H1 (cell line): ENCODE results near the gene DNAJB6. TPM values are rescaled to one million over a fixed set of nuclear protein-coding genes. Genes with fewer than 3 reads are reported as not detected.

Experiments
- CTCF ChIA-PET: fragments of 300-600 bp; sonication (Branson Sonifier 250); formaldehyde crosslinking; loops from one replicate; lab custom pipeline; 2021; ENCODE audit not compliant: partially characterized antibody; lab: Charles Lee
- POLR2A ChIA-PET: fragments of 300-600 bp; sonication (Branson Sonifier 250); formaldehyde crosslinking; loops from one replicate; lab custom pipeline; 2021; ENCODE audit warnings: inconsistent platforms; ENCODE audit not compliant: partially characterized antibody; lab: Charles Lee
- DNase-seq, 2 experiments: peaks; one replicate each; pipeline versions ENCODE4 v3.0.0 to v3.0.0-alpha.2; 2010 to 2022; ENCODE audit warnings: low spot score in 2 of 2, low read depth in 1 of 2, mixed read lengths in 1 of 2
- FAIRE-seq: peaks from 2 replicates; lab custom pipeline; 2011; peaks lifted over from hg19 to GRCh38; lab: Jason Lieb, UNC
- H2AFZ ChIP-seq: 2 replicates; pipeline ENCODE4 v1.8.1; 2012; ENCODE audit warnings: low read length, inconsistent platforms
- H2AK5ac ChIP-seq: 2 replicates; pipeline ENCODE4 v1.6.1; 2013; ENCODE audit warnings: low read depth, low read length
- H2BK120ac ChIP-seq: replicated peaks from 2 replicates; pipeline ENCODE3; 2013; ENCODE audit warnings: low read depth, low read length, inconsistent platforms
- H2BK12ac ChIP-seq: 2 replicates; pipeline ENCODE4 v1.6.1; 2013; ENCODE audit warnings: low read depth, low read length
- H2BK15ac ChIP-seq: 2 replicates; pipeline ENCODE4 v1.6.1; 2013; ENCODE audit warnings: low read length
- H2BK20ac ChIP-seq: 2 replicates; pipeline ENCODE4 v1.6.1; 2013; ENCODE audit warnings: low read length
- H2BK5ac ChIP-seq: 2 replicates; pipeline ENCODE4 v1.6.1; 2013; ENCODE audit warnings: low read depth, low read length
- H3K14ac ChIP-seq: 2 replicates; pipeline ENCODE4 v1.6.1; 2013; ENCODE audit warnings: inconsistent platforms; ENCODE audit not compliant: insufficient read length
- H3K18ac ChIP-seq: 2 replicates; pipeline ENCODE4 v1.6.1; 2013; ENCODE audit warnings: low read length; ENCODE audit errors: extremely low read depth
- H3K23ac ChIP-seq: 2 replicates; pipeline ENCODE4 v1.6.1; 2013; ENCODE audit warnings: inconsistent platforms; ENCODE audit not compliant: insufficient read length
- H3K23me2 ChIP-seq: 2 replicates; pipeline ENCODE4 v1.6.1; 2013; ENCODE audit warnings: low read depth, low read length
- H3K27ac ChIP-seq: 2 replicates; pipeline ENCODE4 v1.6.1; 2011; ENCODE audit warnings: low read depth, low read length, inconsistent platforms
- H3K27me3 ChIP-seq, 4 experiments: replicated peaks in 1 of 4; 1 replicate in 1 of 4; 2 replicates in 3 of 4; pipeline versions ENCODE4 v1.6.1 to v1.8.1; 2011 to 2013; ENCODE audit warnings: low read length in 3 of 4, mild to moderate bottlenecking in 3 of 4, inconsistent platforms in 2 of 4, mixed read lengths in 2 of 4, moderate library complexity in 1 of 4; ENCODE audit not compliant: control insufficient read depth in 3 of 4, insufficient read depth in 3 of 4; ENCODE audit errors: extremely low read depth in 1 of 4
- H3K36me3 ChIP-seq, 4 experiments: 2 replicates each; pipeline versions ENCODE4 v1.6.1 to v1.8.1; 2011 to 2013; ENCODE audit warnings: mild to moderate bottlenecking in 4 of 4, low read length in 3 of 4, moderate library complexity in 2 of 4, control low read depth in 1 of 4, inconsistent platforms in 1 of 4; ENCODE audit not compliant: insufficient read depth in 4 of 4, control insufficient read depth in 2 of 4
- H3K4ac ChIP-seq: replicated peaks from 2 replicates; pipeline ENCODE3; 2013; ENCODE audit warnings: low read length, low read depth, mixed read lengths, inconsistent platforms; ENCODE audit not compliant: insufficient read length
- H3K4me1 ChIP-seq, 4 experiments: replicated peaks in 1 of 4; 1 replicate in 1 of 4; 2 replicates in 3 of 4; pipeline versions ENCODE4 v1.6.1 to v1.8.1; 2011 to 2013; ENCODE audit warnings: low read length in 3 of 4, inconsistent platforms in 2 of 4, mixed read lengths in 1 of 4; ENCODE audit not compliant: insufficient read depth in 4 of 4, control insufficient read depth in 3 of 4
- H3K4me2 ChIP-seq, 2 experiments: 2 replicates each; pipeline versions ENCODE4 v1.6.1 to v1.8.1; 2011 to 2013; ENCODE audit warnings: low read depth in 2 of 2, low read length in 2 of 2, control low read depth in 1 of 2, inconsistent platforms in 1 of 2, mild to moderate bottlenecking in 1 of 2; ENCODE audit not compliant: insufficient read depth in 1 of 2
- H3K4me3 ChIP-seq, 4 experiments: fragments of 200-600, 300-600 bp in 1 of 4; sonication (generic), shearing (Covaris generic), sonication (Bioruptor Twin) in 1 of 4; 2 replicates each; pipeline versions ENCODE4 v1.5.1 to v1.8.1; 2011 to 2016; ENCODE audit warnings: low read length in 4 of 4, low read depth in 3 of 4, control low read depth in 2 of 4, inconsistent platforms in 2 of 4, mild to moderate bottlenecking in 2 of 4, mixed read lengths in 1 of 4, moderate library complexity in 1 of 4; ENCODE audit not compliant: insufficient read depth in 2 of 4; ENCODE audit errors: extremely low read depth in 1 of 4
- H3K56ac ChIP-seq: replicated peaks from 2 replicates; pipeline ENCODE3; 2013; ENCODE audit warnings: low read depth, mild to moderate bottlenecking, mixed read lengths, low read length, inconsistent platforms; ENCODE audit not compliant: insufficient read length
- H3K79me1 ChIP-seq: 2 replicates; pipeline ENCODE4 v1.6.1; 2013; ENCODE audit warnings: low read depth, low read length, control low read depth
- H3K79me2 ChIP-seq, 2 experiments: 2 replicates each; pipeline versions ENCODE4 v1.6.1 to v1.8.1; 2012 to 2013; ENCODE audit warnings: low read length in 2 of 2, mild to moderate bottlenecking in 2 of 2, inconsistent platforms in 1 of 2; ENCODE audit not compliant: insufficient read depth in 2 of 2, control insufficient read depth in 1 of 2
- H3K9ac ChIP-seq, 4 experiments: replicated peaks in 1 of 4; 1 replicate in 1 of 4; 2 replicates in 3 of 4; pipeline versions ENCODE4 v1.6.1 to v1.8.1; 2011 to 2013; ENCODE audit warnings: low read depth in 3 of 4, low read length in 3 of 4, control low read depth in 2 of 4, mild to moderate bottlenecking in 2 of 4, moderate library complexity in 2 of 4, inconsistent platforms in 1 of 4; ENCODE audit errors: extremely low read depth in 1 of 4
- H3K9me3 ChIP-seq, 2 experiments: 2 replicates each; pipeline versions ENCODE4 v1.6.1 to v1.8.1; 2012 to 2013; ENCODE audit warnings: mild to moderate bottlenecking in 2 of 2, moderate library complexity in 2 of 2, control low read depth in 1 of 2, inconsistent platforms in 1 of 2, low read depth in 1 of 2, low read length in 1 of 2, mixed read lengths in 1 of 2; ENCODE audit not compliant: insufficient read depth in 2 of 2
- H4K20me1 ChIP-seq, 2 experiments: replicated peaks in 1 of 2; 2 replicates each; pipeline versions ENCODE3 to v1.8.1; 2011 to 2013; ENCODE audit warnings: inconsistent platforms in 2 of 2, low read length in 2 of 2, mild to moderate bottlenecking in 1 of 2; ENCODE audit not compliant: insufficient read depth in 2 of 2, control insufficient read depth in 1 of 2
- H4K5ac ChIP-seq: 2 replicates; pipeline ENCODE4 v1.6.1; 2013; ENCODE audit warnings: low read length, low read depth, mixed read lengths, inconsistent platforms; ENCODE audit not compliant: insufficient read length
- H4K8ac ChIP-seq: 2 replicates; pipeline ENCODE4 v1.8.0; 2013; ENCODE audit warnings: mild to moderate bottlenecking, moderate library complexity, low read length, inconsistent platforms; ENCODE audit not compliant: insufficient read depth; ENCODE audit errors: extremely low read depth
- H4K91ac ChIP-seq: replicated peaks from 2 replicates; pipeline ENCODE3; 2013; ENCODE audit warnings: low read length, mixed read lengths, inconsistent platforms; ENCODE audit not compliant: insufficient read length
- KDM5A ChIP-seq: fragments of 200-600 bp; IDR thresholded peaks from 2 replicates; pipeline ENCODE4 v1.7.1; 2012; ENCODE audit warnings: mild to moderate bottlenecking, low read length, inconsistent platforms, mixed read lengths
- TAF1 ChIP-seq: IDR thresholded peaks from 2 replicates; pipeline ENCODE4 v1.6.1; 2011; ENCODE audit warnings: mild to moderate bottlenecking, low read depth, low read length
- WGBS, 2 experiments: shearing (Covaris generic) in 1 of 2; methylation state at CpG; one replicate each; pipeline versions ENCODE4 v1.1.6 to v1.1.7; 2013 to 2015; ENCODE audit warnings: low lambda C conversion rate in 2 of 2, mixed read lengths in 2 of 2, inconsistent platforms in 1 of 2, low coverage in 1 of 2, missing lambda C conversion rate in 1 of 2; ENCODE audit not compliant: insufficient replicate concordance in 2 of 2, insufficient coverage in 1 of 2, insufficient read length in 1 of 2; ENCODE audit errors: extremely low coverage in 1 of 2, missing lambda C conversion rate in 1 of 2; 5-methylcytosine and 5-hydroxymethylcytosine counted together
- polyA plus RNA-seq, 7 experiments: library from polyadenylated mRNA; depleted of rRNA in 3 of 7; stranded (reverse) in 5 of 7; unstranded in 2 of 7; fragments of >200 nt in 5 of 7; fragments of 200-250 nt in 2 of 7; gene quantifications; 1 replicate in 5 of 7; 2 replicates in 1 of 7; 4 replicates in 1 of 7; pipeline versions ENCODE4 v1.2.1 to v1.2.3, GENCODE V29; 2011 to 2013; ENCODE audit warnings: missing spikeins in 2 of 7, mixed read lengths in 2 of 7
- total RNA-seq: library from RNA; stranded (reverse); fragmentation: NEBNext Ultra II Directional; extraction: Animal tissue kit (Norgen Biotek cat#: 25700); gene quantifications from 2 replicates; pipeline ENCODE4 v1.2.1, GENCODE V29; 2021

Gene DNAJB6
- total and polyA plus RNA-seq, 2 of the 8 experiments (the other 6 are each of a cell fraction or from before 2014, with no cell fraction given): 166 to 295 TPM

GRCh38 chr7:157429001-157429679 lies 92.3 kb downstream of the DNAJB6 start:
- Histone ChIP-seq H3K27ac (no peak overlapping the region), H3K18ac (no peak overlapping the region), H4K91ac (no peak overlapping the region), H4K5ac (no peak overlapping the region), H3K4me1 (peaks cover 0 to 11% (median 7%) of the 10 kb centered on the region in 4 experiments; a peak in 6 of 7 replicates), H3K4me2 (no peak overlapping the region), H2AFZ (no peak overlapping the region), H3K23me2 (peaks cover 9% of the 10 kb centered on the region), H2BK120ac (no peak overlapping the region), H3K56ac (no peak overlapping the region), H4K8ac (no peak overlapping the region), H2AK5ac (no peak overlapping the region), H3K79me1 (no peaks in the 10 kb centered on the region), H3K23ac (no peak overlapping the region), H3K36me3 (no peaks in the 10 kb centered on the region), H3K14ac (no peak overlapping the region), H3K9me3 (no peaks in the 10 kb centered on the region; a peak in 1 of 4 replicates), H3K79me2 (no peaks in the 10 kb centered on the region), H2BK20ac (no peak overlapping the region), H4K20me1 (peaks cover 1 to 7% of the 10 kb centered on the region in 2 experiments), H2BK5ac (no peak overlapping the region), H2BK12ac (no peak overlapping the region), H3K4ac (no peak overlapping the region), H3K4me3 (no peak overlapping the region), H3K9ac (no peak overlapping the region), H3K27me3 (no peaks in the 10 kb centered on the region), H2BK15ac (no peak overlapping the region)
- FAIRE-seq (no peak), DNase-seq (no peak)
- ChIA-PET POLR2A (no interaction called here), CTCF (interaction anchor here (0.7 to 1.0 kb wide), 2 partner anchors 45 to 155 kb away, joined by 3 to 7 read pairs; no protein-coding TSS in a partner anchor)
- no peak for TF ChIP-seq TAF1
- no peak for TF ChIP-seq KDM5A
- WGBS, 2 experiments: 88% methylated on average over 15 of the region's 15 CpGs; no CpG with 5 or more reads in 1 of the 2 experiments
